Liver (tissue), 10 donors: Measurements from ENCODE around the gene BRAF. TPM values are rescaled to one million over a fixed set of nuclear protein-coding genes. Genes with fewer than 3 reads are reported as not detected.
"Not testable (repeated sequence)": the region's sequence is repeated elsewhere in the genome, so short reads cannot be mapped to it uniquely, and the experiment has no call there.

Source experiments
- DNase-seq: peaks from one replicate; pipeline ENCODE4 v3.0.0-alpha.2; 2017; ENCODE audit warnings: low spot score
- H3K27ac ChIP-seq, 2 donors: one replicate each; pipeline ENCODE4 v1.7.0; 2013; ENCODE audit warnings: inconsistent platforms in 2 of 2, low read length in 2 of 2, control low read depth in 1 of 2, low read depth in 1 of 2, mild to moderate bottlenecking in 1 of 2
- H3K27me3 ChIP-seq, 4 donors: one replicate each; pipeline versions ENCODE4 v1.6.1 to v1.7.0; 2013; ENCODE audit warnings: low read length in 3 of 4, inconsistent platforms in 1 of 4, mild to moderate bottlenecking in 1 of 4, moderate library complexity in 1 of 4; ENCODE audit not compliant: control insufficient read depth in 4 of 4, insufficient read depth in 4 of 4
- H3K36me3 ChIP-seq, 4 donors: one replicate each; pipeline versions ENCODE4 v1.6.1 to v1.7.0; 2013; ENCODE audit warnings: low read length in 3 of 4, mild to moderate bottlenecking in 3 of 4, low read depth in 1 of 4, moderate library complexity in 1 of 4; ENCODE audit not compliant: control insufficient read depth in 4 of 4, insufficient read depth in 3 of 4
- H3K4me1 ChIP-seq, 4 donors: one replicate each; pipeline versions ENCODE4 v1.6.1 to v1.7.0; 2013; ENCODE audit warnings: low read length in 3 of 4, mild to moderate bottlenecking in 3 of 4, moderate library complexity in 1 of 4; ENCODE audit not compliant: control insufficient read depth in 4 of 4, insufficient read depth in 4 of 4
- H3K4me3 ChIP-seq, 3 donors: one replicate each; pipeline versions ENCODE4 v1.6.1 to v1.7.0; 2013; ENCODE audit warnings: low read length in 3 of 3, control low read depth in 1 of 3, low read depth in 1 of 3, mild to moderate bottlenecking in 1 of 3
- H3K9ac ChIP-seq, 2 donors: one replicate each; pipeline ENCODE4 v1.7.0; 2013; ENCODE audit warnings: low read length in 2 of 2, mild to moderate bottlenecking in 2 of 2, moderate library complexity in 2 of 2, control low read depth in 1 of 2, low read depth in 1 of 2
- H3K9me3 ChIP-seq, 4 donors: one replicate each; pipeline versions ENCODE4 v1.6.1 to v1.7.0; 2013; ENCODE audit warnings: low read length in 3 of 4; ENCODE audit not compliant: control insufficient read depth in 4 of 4
- EGR1 ChIP-seq, 2 donors: IDR thresholded peaks; 2 replicates each; pipeline ENCODE4 v1.6.1; 2016 to 2018; ENCODE audit warnings: antibody characterized with exemption in 2 of 2, low read depth in 2 of 2
- FOXA1 ChIP-seq: IDR thresholded peaks from 2 replicates; pipeline ENCODE4 v1.6.1; 2016; ENCODE audit warnings: antibody characterized with exemption
- FOXA2 ChIP-seq: IDR thresholded peaks from 2 replicates; pipeline ENCODE4 v1.6.1; 2016; ENCODE audit warnings: antibody characterized with exemption
- GABPA ChIP-seq, 2 donors: IDR thresholded peaks in 1 of 2; conservative IDR thresholded peaks in 1 of 2; 2 replicates each; pipeline ENCODE4 v1.6.1; 2016; ENCODE audit warnings: antibody characterized with exemption in 2 of 2, mild to moderate bottlenecking in 1 of 2, moderate library complexity in 1 of 2
- HNF4A ChIP-seq, 2 donors: conservative IDR thresholded peaks; 2 replicates each; pipeline ENCODE4 v1.6.1; 2016; ENCODE audit warnings: antibody characterized with exemption in 2 of 2, mild to moderate bottlenecking in 2 of 2
- HNF4G ChIP-seq: IDR thresholded peaks from 2 replicates; pipeline ENCODE4 v1.6.1; 2016; ENCODE audit warnings: antibody characterized with exemption
- JUND ChIP-seq, 2 donors: IDR thresholded peaks; 2 replicates each; pipeline ENCODE4 v1.6.1; 2016; ENCODE audit warnings: antibody characterized with exemption in 2 of 2
- NR2F2 ChIP-seq: IDR thresholded peaks from 2 replicates; pipeline ENCODE4 v1.6.1; 2016; ENCODE audit warnings: antibody characterized with exemption
- RAD21 ChIP-seq, 2 donors: IDR thresholded peaks; 2 replicates each; pipeline ENCODE4 v1.6.1; 2016; ENCODE audit warnings: antibody characterized with exemption in 2 of 2, mild to moderate bottlenecking in 2 of 2
- RXRA ChIP-seq, 2 donors: IDR thresholded peaks; 2 replicates each; pipeline ENCODE4 v1.6.1; 2017 to 2018; ENCODE audit warnings: antibody characterized with exemption in 2 of 2, mild to moderate bottlenecking in 1 of 2
- SP1 ChIP-seq: IDR thresholded peaks from 2 replicates; pipeline ENCODE4 v1.6.1; 2018; ENCODE audit warnings: antibody characterized with exemption, mild to moderate bottlenecking
- TAF1 ChIP-seq: conservative IDR thresholded peaks from 2 replicates; pipeline ENCODE4 v1.6.1; 2016; ENCODE audit warnings: antibody characterized with exemption, mild to moderate bottlenecking
- YY1 ChIP-seq: IDR thresholded peaks from 2 replicates; pipeline ENCODE4 v1.6.1; 2016; ENCODE audit warnings: antibody characterized with exemption, mild to moderate bottlenecking
- WGBS: extraction: QIAGEN DNeasy Blood & Tissue Kit; methylation state at CpG from one replicate; pipeline ENCODE4 v1.1.7; 2013; 5-methylcytosine and 5-hydroxymethylcytosine counted together
- polyA plus RNA-seq, 2 donors: library from polyadenylated mRNA; stranded (reverse) in 1 of 2; unstranded in 1 of 2; fragments of 200-250 nt in 1 of 2; fragments of >200 nt in 1 of 2; fragmentation: Nextera tagmentation in 1 of 2; extraction: Ambion mirVana in 1 of 2; gene quantifications; one replicate each; pipeline versions ENCODE4 v1.2.1 to v1.2.3, GENCODE V29; 2013 to 2015
- small RNA-seq: library from RNA; depleted of rRNA; stranded (forward); fragments of <200 nt; gene quantifications from one replicate; pipeline ENCODE3, GENCODE V24; 2014
- total RNA-seq, 2 donors: library from RNA; depleted of rRNA; stranded (reverse); fragments of >200 nt; gene quantifications; one replicate each; pipeline ENCODE4 v1.2.3, GENCODE V29; 2014
- TF ChIP-seq, protein P1 (sequence below): IDR thresholded peaks from 2 replicates; pipeline ENCODE4 v1.6.1; 2016; ENCODE audit warnings: antibody characterized with exemption
- TF ChIP-seq, protein P2 (sequence below): fragments of 150-350 bp; IDR thresholded peaks from 2 replicates; pipeline ENCODE4 v1.5.1; 2017; ENCODE audit warnings: improper control_type of control experiment, low read depth, low read length; ENCODE audit not compliant: missing input control
- TF ChIP-seq, protein P3 (sequence below): IDR thresholded peaks from 2 replicates; pipeline ENCODE4 v1.6.1; 2016; ENCODE audit warnings: antibody characterized with exemption
- TF ChIP-seq, protein P4 (sequence below): IDR thresholded peaks from 2 replicates; pipeline ENCODE4 v1.6.1; 2016; ENCODE audit warnings: antibody characterized with exemption, mild to moderate bottlenecking
- donor health status: healthy.
- donor health status: healthy.
- donor health status: healthy.
- donor health status: healthy.
- donor health status: healthy.

The BRAF gene
- total and polyA plus RNA-seq, 4 donors: 2.6 to 21.9 (median 14.0) TPM

DNA sequence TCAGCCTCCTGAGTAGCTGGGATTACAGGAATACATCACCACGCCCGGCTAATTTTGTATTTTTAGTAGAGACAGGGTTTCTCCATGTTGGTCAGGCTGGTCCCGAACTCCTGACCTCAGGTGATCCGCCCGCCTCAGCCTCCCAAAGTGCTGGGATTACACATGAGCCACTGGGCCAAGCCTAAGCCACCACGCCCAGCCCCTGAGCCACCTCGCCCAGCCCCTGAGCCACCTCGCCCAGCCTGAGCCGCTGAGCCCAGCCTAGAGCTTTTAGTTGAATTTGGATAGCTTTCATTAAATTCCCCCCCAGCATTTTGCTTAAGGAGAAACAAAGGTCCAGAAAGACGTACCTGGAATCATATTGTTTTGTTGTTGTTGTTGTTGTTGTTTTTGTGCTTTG is 254.9 kb downstream of the BRAF start:
- H3K27me3 ChIP-seq, H3K4me3 ChIP-seq, H3K9me3 ChIP-seq, H3K36me3 ChIP-seq, H3K9ac ChIP-seq, H3K27ac ChIP-seq, DNase-seq: not testable (repeated sequence)
- H3K4me1 ChIP-seq: peaks cover 2 to 14% (median 10%) of the 10 kb centered on the region in 4 donors
- WGBS: 91% methylated on average over 10 of the region's 10 CpGs

DNA sequence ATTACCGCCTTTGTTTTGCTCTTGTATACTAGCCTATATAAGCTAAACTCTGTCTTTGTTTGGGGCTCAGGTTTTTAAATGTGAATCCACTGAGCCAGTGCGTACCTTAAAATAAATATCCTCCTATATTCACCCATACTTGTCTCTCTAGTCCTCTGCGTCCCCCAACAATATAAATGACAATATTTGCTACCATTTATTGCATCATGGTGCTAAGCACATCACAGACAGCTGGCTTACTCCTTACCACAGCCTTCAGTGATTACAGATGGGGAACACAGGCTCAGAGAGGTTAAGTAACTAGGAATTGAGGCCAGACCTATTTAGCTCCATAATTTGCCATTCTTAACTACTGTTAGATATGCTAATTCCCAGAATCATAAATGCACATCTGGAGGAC is 255.4 kb downstream of the BRAF start:
- 96% methylated on average over 3 of the region's 3 CpGs for WGBS
- H3K27me3 ChIP-seq: no peaks in the 10 kb centered on the region
- no peak overlapping the region for H3K9ac ChIP-seq
- H3K4me1 ChIP-seq: peaks cover 2 to 13% (median 9%) of the 10 kb centered on the region in 4 donors
- no peak overlapping the region for H3K4me3 ChIP-seq
- no peaks in the 10 kb centered on the region for H3K9me3 ChIP-seq
- no peak overlapping the region for H3K27ac ChIP-seq
- no peaks in the 10 kb centered on the region for H3K36me3 ChIP-seq
- TF ChIP-seq YY1: no peak
- no peak for TF ChIP-seq EGR1 (IDR thresholded peaks at IDR 0.05; ENCODE audit: low read depth in 2 of 2)
- no peak for TF ChIP-seq TAF1
- TF ChIP-seq NR2F2: no peak
- TF ChIP-seq, protein P1, sequence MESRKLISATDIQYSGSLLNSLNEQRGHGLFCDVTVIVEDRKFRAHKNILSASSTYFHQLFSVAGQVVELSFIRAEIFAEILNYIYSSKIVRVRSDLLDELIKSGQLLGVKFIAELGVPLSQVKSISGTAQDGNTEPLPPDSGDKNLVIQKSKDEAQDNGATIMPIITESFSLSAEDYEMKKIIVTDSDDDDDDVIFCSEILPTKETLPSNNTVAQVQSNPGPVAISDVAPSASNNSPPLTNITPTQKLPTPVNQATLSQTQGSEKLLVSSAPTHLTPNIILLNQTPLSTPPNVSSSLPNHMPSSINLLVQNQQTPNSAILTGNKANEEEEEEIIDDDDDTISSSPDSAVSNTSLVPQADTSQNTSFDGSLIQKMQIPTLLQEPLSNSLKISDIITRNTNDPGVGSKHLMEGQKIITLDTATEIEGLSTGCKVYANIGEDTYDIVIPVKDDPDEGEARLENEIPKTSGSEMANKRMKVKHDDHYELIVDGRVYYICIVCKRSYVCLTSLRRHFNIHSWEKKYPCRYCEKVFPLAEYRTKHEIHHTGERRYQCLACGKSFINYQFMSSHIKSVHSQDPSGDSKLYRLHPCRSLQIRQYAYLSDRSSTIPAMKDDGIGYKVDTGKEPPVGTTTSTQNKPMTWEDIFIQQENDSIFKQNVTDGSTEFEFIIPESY: no peak
- TF ChIP-seq, protein P2, sequence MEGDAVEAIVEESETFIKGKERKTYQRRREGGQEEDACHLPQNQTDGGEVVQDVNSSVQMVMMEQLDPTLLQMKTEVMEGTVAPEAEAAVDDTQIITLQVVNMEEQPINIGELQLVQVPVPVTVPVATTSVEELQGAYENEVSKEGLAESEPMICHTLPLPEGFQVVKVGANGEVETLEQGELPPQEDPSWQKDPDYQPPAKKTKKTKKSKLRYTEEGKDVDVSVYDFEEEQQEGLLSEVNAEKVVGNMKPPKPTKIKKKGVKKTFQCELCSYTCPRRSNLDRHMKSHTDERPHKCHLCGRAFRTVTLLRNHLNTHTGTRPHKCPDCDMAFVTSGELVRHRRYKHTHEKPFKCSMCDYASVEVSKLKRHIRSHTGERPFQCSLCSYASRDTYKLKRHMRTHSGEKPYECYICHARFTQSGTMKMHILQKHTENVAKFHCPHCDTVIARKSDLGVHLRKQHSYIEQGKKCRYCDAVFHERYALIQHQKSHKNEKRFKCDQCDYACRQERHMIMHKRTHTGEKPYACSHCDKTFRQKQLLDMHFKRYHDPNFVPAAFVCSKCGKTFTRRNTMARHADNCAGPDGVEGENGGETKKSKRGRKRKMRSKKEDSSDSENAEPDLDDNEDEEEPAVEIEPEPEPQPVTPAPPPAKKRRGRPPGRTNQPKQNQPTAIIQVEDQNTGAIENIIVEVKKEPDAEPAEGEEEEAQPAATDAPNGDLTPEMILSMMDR: no peak
- no peak for TF ChIP-seq HNF4G
- TF ChIP-seq, protein P3, sequence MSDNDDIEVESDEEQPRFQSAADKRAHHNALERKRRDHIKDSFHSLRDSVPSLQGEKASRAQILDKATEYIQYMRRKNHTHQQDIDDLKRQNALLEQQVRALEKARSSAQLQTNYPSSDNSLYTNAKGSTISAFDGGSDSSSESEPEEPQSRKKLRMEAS: no peak
- TF ChIP-seq RXRA (IDR thresholded peaks at IDR 0.05): no peak
- TF ChIP-seq JUND (IDR thresholded peaks at IDR 0.05): no peak
- no peak for TF ChIP-seq FOXA2
- TF ChIP-seq SP1: no peak
- TF ChIP-seq, protein P4, sequence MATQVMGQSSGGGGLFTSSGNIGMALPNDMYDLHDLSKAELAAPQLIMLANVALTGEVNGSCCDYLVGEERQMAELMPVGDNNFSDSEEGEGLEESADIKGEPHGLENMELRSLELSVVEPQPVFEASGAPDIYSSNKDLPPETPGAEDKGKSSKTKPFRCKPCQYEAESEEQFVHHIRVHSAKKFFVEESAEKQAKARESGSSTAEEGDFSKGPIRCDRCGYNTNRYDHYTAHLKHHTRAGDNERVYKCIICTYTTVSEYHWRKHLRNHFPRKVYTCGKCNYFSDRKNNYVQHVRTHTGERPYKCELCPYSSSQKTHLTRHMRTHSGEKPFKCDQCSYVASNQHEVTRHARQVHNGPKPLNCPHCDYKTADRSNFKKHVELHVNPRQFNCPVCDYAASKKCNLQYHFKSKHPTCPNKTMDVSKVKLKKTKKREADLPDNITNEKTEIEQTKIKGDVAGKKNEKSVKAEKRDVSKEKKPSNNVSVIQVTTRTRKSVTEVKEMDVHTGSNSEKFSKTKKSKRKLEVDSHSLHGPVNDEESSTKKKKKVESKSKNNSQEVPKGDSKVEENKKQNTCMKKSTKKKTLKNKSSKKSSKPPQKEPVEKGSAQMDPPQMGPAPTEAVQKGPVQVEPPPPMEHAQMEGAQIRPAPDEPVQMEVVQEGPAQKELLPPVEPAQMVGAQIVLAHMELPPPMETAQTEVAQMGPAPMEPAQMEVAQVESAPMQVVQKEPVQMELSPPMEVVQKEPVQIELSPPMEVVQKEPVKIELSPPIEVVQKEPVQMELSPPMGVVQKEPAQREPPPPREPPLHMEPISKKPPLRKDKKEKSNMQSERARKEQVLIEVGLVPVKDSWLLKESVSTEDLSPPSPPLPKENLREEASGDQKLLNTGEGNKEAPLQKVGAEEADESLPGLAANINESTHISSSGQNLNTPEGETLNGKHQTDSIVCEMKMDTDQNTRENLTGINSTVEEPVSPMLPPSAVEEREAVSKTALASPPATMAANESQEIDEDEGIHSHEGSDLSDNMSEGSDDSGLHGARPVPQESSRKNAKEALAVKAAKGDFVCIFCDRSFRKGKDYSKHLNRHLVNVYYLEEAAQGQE: no peak
- TF ChIP-seq HNF4A (conservative IDR thresholded peaks at IDR 0.05): no peak
- TF ChIP-seq RAD21 (IDR thresholded peaks at IDR 0.05): no peak
- no peak for TF ChIP-seq GABPA (IDR thresholded peaks at IDR 0.05 in 1 of 2, conservative IDR thresholded peaks at IDR 0.05 in 1 of 2)
- no peak for TF ChIP-seq FOXA1
- no peak for DNase-seq

Small RNA genes within 50 kb of the gene (small RNA-seq; reads per million reads assigned to genes)
- gene AC006006.1: not detected
- gene RNU6-85P: not detected

Other genes starting within 250 kb of the BRAF start
- gene NDUFB2, start 228.2 kb downstream of the BRAF start, total RNA-seq: 10 to 100 TPM; 60.4 to 95.0 TPM
- gene NDUFB2, start 228.2 kb downstream of the BRAF start, polyA plus RNA-seq: 100 to 1,000 TPM; 206 to 435 TPM
- gene MRPS33, start 90.0 kb upstream of the BRAF start, total RNA-seq: 10 to 100 TPM; 15.0 to 17.0 TPM
- 10 to 100 TPM; 56.3 to 82.3 TPM for gene MRPS33, start 90.0 kb upstream of the BRAF start, polyA plus RNA-seq
- under 1 TPM; under 0.01 TPM for gene TMEM178B, start 149.1 kb upstream of the BRAF start, total RNA-seq
- gene TMEM178B, start 149.1 kb upstream of the BRAF start, polyA plus RNA-seq: under 1 TPM in 1 of 2 donors, not detected in 1; 0.02 TPM